SU-DHL-6 (cell line): ENCODE data around the gene FSIP1.

Source experiments
- H2AFZ ChIP-seq: fragments of 200-600 bp; sonication (generic); 2 replicates; pipeline ENCODE4 v1.6.1; 2014; ENCODE audit warnings: low read depth, mild to moderate bottlenecking, moderate library complexity, mixed read lengths, antibody characterized with exemption, low read length; ENCODE audit not compliant: severe bottlenecking
- H3F3A ChIP-seq: fragments of 200-600 bp; shearing (Covaris generic); 2 replicates; pipeline ENCODE4 v1.6.0; 2016; ENCODE audit warnings: antibody characterized with exemption, mild to moderate bottlenecking; ENCODE audit not compliant: insufficient read depth
- H3K27ac ChIP-seq: fragments of 200-600 bp; sonication (generic); 2 replicates; pipeline ENCODE4 v1.5.1; 2016; ENCODE audit warnings: low read depth, mild to moderate bottlenecking, low read length, moderate library complexity, mixed read lengths
- H3K27me3 ChIP-seq: fragments of 200-600 bp; sonication (generic), shearing (Covaris generic); 2 replicates; pipeline ENCODE4 v1.6.0; 2014; ENCODE audit warnings: mild to moderate bottlenecking, low read length
- H3K36me3 ChIP-seq: fragments of 200-600 bp; sonication (generic); 2 replicates; pipeline ENCODE4 v1.6.1; 2014; ENCODE audit warnings: mild to moderate bottlenecking, low read length, mixed read lengths
- H3K4me2 ChIP-seq: fragments of 300-600, 200-600 bp; shearing (Covaris generic), sonication (generic); 2 replicates; pipeline ENCODE4 v1.6.0; 2014; ENCODE audit warnings: low read length, low read depth, mild to moderate bottlenecking; ENCODE audit not compliant: poor library complexity, severe bottlenecking
- H3K4me3 ChIP-seq: fragments of 200-600 bp; sonication (generic); 2 replicates; pipeline ENCODE4 v1.5.1; 2014; ENCODE audit warnings: antibody characterized with exemption, low read length, mild to moderate bottlenecking, mixed read lengths; ENCODE audit not compliant: insufficient read depth, poor library complexity, severe bottlenecking
- H3K79me2 ChIP-seq: fragments of 200-600 bp; sonication (generic); 2 replicates; pipeline ENCODE4 v1.6.1; 2014; ENCODE audit warnings: mild to moderate bottlenecking, low read length, moderate library complexity; ENCODE audit not compliant: insufficient read depth
- H3K9ac ChIP-seq: fragments of 200-600 bp; sonication (generic); 2 replicates; pipeline ENCODE4 v1.7.0; 2014; ENCODE audit warnings: mild to moderate bottlenecking, low read length
- H3K9me2 ChIP-seq: fragments of 200-600 bp; sonication (generic); replicated peaks from 2 replicates; pipeline ENCODE4 v1.6.1; 2014; ENCODE audit warnings: low read length; ENCODE audit not compliant: insufficient read depth
- H3K9me3 ChIP-seq: fragments of 200-600 bp; sonication (generic); 2 replicates; pipeline ENCODE4 v1.6.1; 2014; ENCODE audit warnings: low read length, mixed read lengths; ENCODE audit not compliant: insufficient read depth
- H4K20me1 ChIP-seq: fragments of 200-600 bp; sonication (generic); 2 replicates; pipeline ENCODE4 v1.6.1; 2014; ENCODE audit warnings: low read depth, mild to moderate bottlenecking, antibody characterized with exemption, low read length, moderate library complexity, mixed read lengths
- EZH2phosphoT487 ChIP-seq: fragments of 200-600 bp; sonication (generic), shearing (Covaris generic); conservative IDR thresholded peaks from 2 replicates; pipeline ENCODE4 v1.6.1; 2018; ENCODE audit warnings: mild to moderate bottlenecking, antibody characterized with exemption, low read length, moderate library complexity, mixed read lengths
- TF ChIP-seq, protein P1 (sequence below): fragments of 200-600 bp; sonication (generic); IDR thresholded peaks from one replicate; pipeline ENCODE4 v1.5.1; 2017; ENCODE audit warnings: antibody characterized with exemption, mild to moderate bottlenecking, low read length, moderate library complexity; ENCODE audit not compliant: insufficient read depth, poor library complexity, severe bottlenecking

The FSIP1 gene

GRCh38 chr15:39720621-39721611, 61.7 kb downstream of the FSIP1 start:
- no peak overlapping the region for H3K4me3 ChIP-seq
- H3K9me3 ChIP-seq: no peaks in the 10 kb centered on the region
- TF ChIP-seq EZH2phosphoT487: no peak
- TF ChIP-seq, protein P1, sequence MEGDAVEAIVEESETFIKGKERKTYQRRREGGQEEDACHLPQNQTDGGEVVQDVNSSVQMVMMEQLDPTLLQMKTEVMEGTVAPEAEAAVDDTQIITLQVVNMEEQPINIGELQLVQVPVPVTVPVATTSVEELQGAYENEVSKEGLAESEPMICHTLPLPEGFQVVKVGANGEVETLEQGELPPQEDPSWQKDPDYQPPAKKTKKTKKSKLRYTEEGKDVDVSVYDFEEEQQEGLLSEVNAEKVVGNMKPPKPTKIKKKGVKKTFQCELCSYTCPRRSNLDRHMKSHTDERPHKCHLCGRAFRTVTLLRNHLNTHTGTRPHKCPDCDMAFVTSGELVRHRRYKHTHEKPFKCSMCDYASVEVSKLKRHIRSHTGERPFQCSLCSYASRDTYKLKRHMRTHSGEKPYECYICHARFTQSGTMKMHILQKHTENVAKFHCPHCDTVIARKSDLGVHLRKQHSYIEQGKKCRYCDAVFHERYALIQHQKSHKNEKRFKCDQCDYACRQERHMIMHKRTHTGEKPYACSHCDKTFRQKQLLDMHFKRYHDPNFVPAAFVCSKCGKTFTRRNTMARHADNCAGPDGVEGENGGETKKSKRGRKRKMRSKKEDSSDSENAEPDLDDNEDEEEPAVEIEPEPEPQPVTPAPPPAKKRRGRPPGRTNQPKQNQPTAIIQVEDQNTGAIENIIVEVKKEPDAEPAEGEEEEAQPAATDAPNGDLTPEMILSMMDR: no peak
- no peak overlapping the region for H3K9ac ChIP-seq
- no peak overlapping the region for H3K4me2 ChIP-seq
- no peaks in the 10 kb centered on the region for H3K36me3 ChIP-seq
- H2AFZ ChIP-seq: no peak overlapping the region
- H3K27me3 ChIP-seq: no peaks in the 10 kb centered on the region
- no peaks in the 10 kb centered on the region for H3K79me2 ChIP-seq
- H3K27ac ChIP-seq: no peak overlapping the region
- no peaks in the 10 kb centered on the region for H4K20me1 ChIP-seq
- no peaks in the 10 kb centered on the region for H3F3A ChIP-seq
- no peaks in the 10 kb centered on the region for H3K9me2 ChIP-seq

- no peaks in the 10 kb centered on the region for H3K79me2 ChIP-seq
- H3K27me3 ChIP-seq: no peaks in the 10 kb centered on the region
- no peak overlapping the region for H3K27ac ChIP-seq
- TF ChIP-seq EZH2phosphoT487: no peak
- TF ChIP-seq, protein P1: no peak
- H3K9me3 ChIP-seq: no peaks in the 10 kb centered on the region
- no peaks in the 10 kb centered on the region for H3F3A ChIP-seq
- H3K4me2 ChIP-seq: no peak overlapping the region
- no peaks in the 10 kb centered on the region for H3K36me3 ChIP-seq
- no peaks in the 10 kb centered on the region for H4K20me1 ChIP-seq
- no peak overlapping the region for H2AFZ ChIP-seq
- H3K9me2 ChIP-seq: no peaks in the 10 kb centered on the region
- no peak overlapping the region for H3K4me3 ChIP-seq
- H3K9ac ChIP-seq: no peak overlapping the region
Measured at GRCh38 chr15:39720081-39720480, 62.6 kb downstream of the FSIP1 start.

DNA sequence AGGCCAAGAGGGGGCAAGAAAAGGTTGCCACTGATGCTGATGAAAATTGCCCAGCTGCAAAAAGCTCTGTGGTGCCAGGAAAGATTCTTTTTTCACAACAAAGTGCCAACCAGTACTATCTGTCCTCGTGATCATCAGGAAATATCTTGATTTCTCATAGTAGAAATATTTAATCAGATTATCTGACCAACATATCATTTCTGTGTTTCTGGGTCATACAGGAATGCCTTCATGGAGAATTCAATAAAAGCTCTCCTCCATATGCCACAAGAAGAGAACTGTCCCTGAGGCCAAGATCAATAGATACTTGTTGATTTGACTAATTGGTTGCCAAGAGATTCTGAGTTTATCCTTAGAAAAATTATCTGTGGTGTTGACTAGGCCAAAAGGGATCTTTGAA, 63.5 kb downstream of the FSIP1 start:
- H3K79me2 ChIP-seq: no peaks in the 10 kb centered on the region
- H4K20me1 ChIP-seq: no peaks in the 10 kb centered on the region
- no peak overlapping the region for H3K4me2 ChIP-seq
- H3F3A ChIP-seq: no peaks in the 10 kb centered on the region
- H3K9ac ChIP-seq: no peak overlapping the region
- H3K9me2 ChIP-seq: no peaks in the 10 kb centered on the region
- no peak overlapping the region for H3K4me3 ChIP-seq
- no peaks in the 10 kb centered on the region for H3K36me3 ChIP-seq
- TF ChIP-seq EZH2phosphoT487: no peak
- no peak overlapping the region for H3K27ac ChIP-seq
- no peaks in the 10 kb centered on the region for H3K9me3 ChIP-seq
- H2AFZ ChIP-seq: no peak overlapping the region
- H3K27me3 ChIP-seq: no peaks in the 10 kb centered on the region

DNA sequence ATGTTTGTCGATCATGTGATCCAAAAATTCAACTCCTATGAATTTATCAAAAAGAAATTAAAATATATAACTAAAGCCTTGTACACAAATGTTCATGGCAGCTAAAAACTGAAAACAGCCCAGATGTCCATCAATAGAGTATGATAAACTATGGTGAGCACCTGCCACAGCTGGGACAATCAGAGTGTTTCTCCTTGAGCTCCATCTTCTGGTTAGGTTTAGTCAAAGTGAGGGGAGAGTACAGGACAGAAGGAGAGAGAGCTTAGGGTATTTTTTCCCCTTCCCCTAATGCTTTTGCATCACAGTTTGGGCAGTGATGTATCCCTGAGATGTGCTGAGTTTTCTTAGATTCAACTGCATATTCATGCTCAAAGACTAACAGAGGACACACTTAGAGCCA, 65.5 kb downstream of the FSIP1 start:
- Histone ChIP-seq H3K79me2 (no peaks in the 10 kb centered on the region), H4K20me1 (no peaks in the 10 kb centered on the region), H3K27ac (no peak overlapping the region), H3K36me3 (no peaks in the 10 kb centered on the region), H3K4me2 (no peak overlapping the region), H2AFZ (no peak overlapping the region), H3K9ac (no peak overlapping the region), H3F3A (no peaks in the 10 kb centered on the region), H3K9me2 (no peaks in the 10 kb centered on the region), H3K9me3 (no peaks in the 10 kb centered on the region), H3K4me3 (no peak overlapping the region), H3K27me3 (no peaks in the 10 kb centered on the region)
- TF ChIP-seq EZH2phosphoT487: no peak
- TF ChIP-seq, protein P1: no peak
